IMR-90 (cell line): ENCODE measurements around the gene PIP5K1B. TPM values are rescaled to one million over a fixed set of nuclear protein-coding genes. Genes with fewer than 3 reads are reported as not detected.

Source experiments
- ATAC-seq: fragments of 200-7000 bp; cut with Tn5 transposase; 2 replicates; pipeline ENCODE4 v1.9.1; 2020; ENCODE audit warnings: low read depth, mild to moderate bottlenecking, moderate library complexity
- BruUV-seq: library from RNA; stranded (reverse); fragments of 400-500 nt; replicated peaks from 2 replicates; lab custom pipeline; 2021; lab: Mats Ljungman, UMichigan
- CTCF ChIA-PET: fragments of 300-600 bp; formaldehyde crosslinking; extraction: SDS; loops from one replicate; lab custom pipeline; 2021; ENCODE audit warnings: antibody characterized with exemption; lab: Yijun Ruan, JAX
- POLR2A ChIA-PET: fragments of 300-600 bp; sonication (Branson Sonifier 250); formaldehyde crosslinking; loops from one replicate; lab custom pipeline; 2022; ENCODE audit warnings: antibody characterized with exemption; ENCODE audit not compliant: unreplicated experiment; lab: Charles Lee
- DNase-seq: peaks from one replicate; pipeline ENCODE4 v3.0.0; 2013
- H2AFZ ChIP-seq: replicated peaks from 2 replicates; pipeline ENCODE3; 2013; ENCODE audit warnings: low read length, mild to moderate bottlenecking; ENCODE audit not compliant: poor library complexity
- H2AK5ac ChIP-seq: 2 replicates; pipeline ENCODE4 v1.6.1; 2013; ENCODE audit warnings: low read depth, low read length, inconsistent platforms
- H2AK9ac ChIP-seq: replicated peaks from 2 replicates; pipeline ENCODE3; 2013; ENCODE audit warnings: mild to moderate bottlenecking, low read depth, low read length, moderate library complexity; ENCODE audit not compliant: poor library complexity
- H2BK120ac ChIP-seq: 2 replicates; pipeline ENCODE4 v1.6.1; 2013; ENCODE audit warnings: low read depth, low read length, inconsistent platforms
- H2BK15ac ChIP-seq: 3 replicates; pipeline ENCODE4 v1.6.1; 2013; ENCODE audit warnings: low read depth, low read length, inconsistent platforms
- H2BK20ac ChIP-seq: 2 replicates; pipeline ENCODE4 v1.6.1; 2013; ENCODE audit warnings: low read depth, mild to moderate bottlenecking, inconsistent platforms, low read length, moderate library complexity
- H2BK5ac ChIP-seq: 2 replicates; pipeline ENCODE4 v1.6.1; 2013; ENCODE audit warnings: mild to moderate bottlenecking, low read depth, low read length, inconsistent platforms; ENCODE audit not compliant: poor library complexity, severe bottlenecking
- H3K14ac ChIP-seq: replicated peaks from 2 replicates; pipeline ENCODE4 v1.6.1; 2013; ENCODE audit warnings: low read depth, low read length, inconsistent platforms
- H3K18ac ChIP-seq: 2 replicates; pipeline ENCODE4 v1.6.1; 2013; ENCODE audit warnings: low read depth, low read length, control low read depth
- H3K23ac ChIP-seq: 2 replicates; pipeline ENCODE4 v1.6.1; 2013; ENCODE audit warnings: low read depth, low read length, inconsistent platforms
- H3K27ac ChIP-seq: 2 replicates; pipeline ENCODE4 v1.5.1; 2013; ENCODE audit warnings: mild to moderate bottlenecking, control low read depth, low read length; ENCODE audit not compliant: insufficient read depth
- H3K27me3 ChIP-seq: 2 replicates; pipeline ENCODE4 v1.6.1; 2013; ENCODE audit warnings: low read length; ENCODE audit not compliant: control insufficient read depth, insufficient read depth
- H3K36me3 ChIP-seq: 2 replicates; pipeline ENCODE4 v1.6.1; 2013; ENCODE audit warnings: low read length, mixed read lengths; ENCODE audit not compliant: control insufficient read depth, insufficient read depth
- H3K4ac ChIP-seq: 2 replicates; pipeline ENCODE4 v1.6.1; 2013; ENCODE audit warnings: low read depth, low read length, inconsistent platforms
- H3K4me1 ChIP-seq: 2 replicates; pipeline ENCODE4 v1.6.1; 2013; ENCODE audit warnings: low read length, mixed read lengths; ENCODE audit not compliant: control insufficient read depth, insufficient read depth
- H3K4me2 ChIP-seq: 2 replicates; pipeline ENCODE4 v1.6.1; 2013; ENCODE audit warnings: low read depth, mild to moderate bottlenecking, control low read depth, low read length, moderate library complexity
- H3K4me3 ChIP-seq: 2 replicates; pipeline ENCODE4 v1.5.1; 2013; ENCODE audit warnings: low read depth, mild to moderate bottlenecking, control low read depth, low read length, moderate library complexity; ENCODE audit not compliant: insufficient read depth
- H3K56ac ChIP-seq: 2 replicates; pipeline ENCODE4 v1.6.1; 2013; ENCODE audit warnings: low read length, inconsistent platforms; ENCODE audit not compliant: insufficient read depth; ENCODE audit errors: extremely low read depth
- H3K79me1 ChIP-seq, 2 experiments: 2 replicates each; pipeline ENCODE4 v1.6.1; 2013; ENCODE audit warnings: low read length in 2 of 2, inconsistent platforms in 1 of 2, low read depth in 1 of 2
- H3K9ac ChIP-seq: 2 replicates; pipeline ENCODE4 v1.6.1; 2013; ENCODE audit warnings: low read depth, low read length, control low read depth
- H3K9me1 ChIP-seq: 2 replicates; pipeline ENCODE4 v1.6.1; 2013; ENCODE audit warnings: low read length, inconsistent platforms; ENCODE audit not compliant: insufficient read depth
- H3K9me3 ChIP-seq: 2 replicates; pipeline ENCODE4 v1.6.1; 2013; ENCODE audit warnings: low read length; ENCODE audit not compliant: control insufficient read depth, insufficient read depth
- H4K20me1 ChIP-seq: 2 replicates; pipeline ENCODE4 v1.6.1; 2013; ENCODE audit warnings: low read length, inconsistent platforms; ENCODE audit not compliant: insufficient read depth
- H4K5ac ChIP-seq: 2 replicates; pipeline ENCODE4 v1.6.1; 2013; ENCODE audit warnings: mild to moderate bottlenecking, low read depth, low read length, control low read depth
- H4K8ac ChIP-seq, 2 experiments: 2 replicates each; pipeline ENCODE4 v1.6.1; 2013; ENCODE audit warnings: low read depth in 2 of 2, low read length in 2 of 2, control low read depth in 1 of 2, inconsistent platforms in 1 of 2
- H4K91ac ChIP-seq: 2 replicates; pipeline ENCODE4 v1.6.1; 2013; ENCODE audit warnings: low read depth, low read length, inconsistent platforms; ENCODE audit not compliant: insufficient read depth
- CHD1 ChIP-seq: IDR thresholded peaks from 2 replicates; pipeline ENCODE4 v1.6.1; 2012; ENCODE audit warnings: low read depth, low read length, improper control_type of control experiment
- CTCF ChIP-seq: conservative IDR thresholded peaks from 2 replicates; pipeline ENCODE4 v1.5.1; 2012; ENCODE audit warnings: mild to moderate bottlenecking, low read depth, low read length, improper control_type of control experiment
- FOS ChIP-seq: fragments of 150-350 bp; IDR thresholded peaks from 2 replicates; pipeline ENCODE4 v1.6.1; 2016; ENCODE audit warnings: low read depth, low read length
- MAFK ChIP-seq: IDR thresholded peaks from 2 replicates; pipeline ENCODE4 v1.6.1; 2012; ENCODE audit warnings: low read depth, low read length, improper control_type of control experiment
- MAZ ChIP-seq: IDR thresholded peaks from 2 replicates; pipeline ENCODE4 v1.6.1; 2012; ENCODE audit warnings: low read depth, mild to moderate bottlenecking, low read length, improper control_type of control experiment, moderate library complexity, borderline replicate concordance
- MXI1 ChIP-seq: IDR thresholded peaks from 2 replicates; pipeline ENCODE4 v1.6.1; 2012; ENCODE audit warnings: low read depth, mild to moderate bottlenecking, low read length, moderate library complexity, borderline replicate concordance
- NFE2L2 ChIP-seq: fragments of 150-350 bp; IDR thresholded peaks from 2 replicates; pipeline ENCODE4 v1.6.1; 2016; ENCODE audit warnings: low read depth, mild to moderate bottlenecking, low read length
- RCOR1 ChIP-seq: IDR thresholded peaks from 2 replicates; pipeline ENCODE4 v1.6.1; 2012; ENCODE audit warnings: mild to moderate bottlenecking, low read length, improper control_type of control experiment; ENCODE audit not compliant: insufficient replicate concordance
- SMC3 ChIP-seq: fragments of 150-350 bp; IDR thresholded peaks from 2 replicates; pipeline ENCODE4 v1.6.1; 2016; ENCODE audit warnings: low read depth, mild to moderate bottlenecking, antibody characterized with exemption, low read length, moderate library complexity
- USF2 ChIP-seq: fragments of 150-350 bp; IDR thresholded peaks from 2 replicates; pipeline ENCODE4 v1.6.1; 2017; ENCODE audit warnings: mild to moderate bottlenecking, antibody characterized with exemption, low read length, low read depth
- WGBS, 2 experiments: methylation state at CpG; one replicate each; pipeline versions ENCODE4 v1.1.5 to v1.1.7; 2013; ENCODE audit warnings: missing lambda C conversion rate in 2 of 2; ENCODE audit not compliant: insufficient read length in 1 of 2; ENCODE audit errors: extremely low coverage in 2 of 2; 5-methylcytosine and 5-hydroxymethylcytosine counted together
- dilution Hi-C: fragments of 300-500 bp; cut with HindIII; formaldehyde crosslinking; loops from one replicate; pipeline ENCODE4 v1.14.3; 2018; ENCODE audit warnings: low sequenced_read_pairs; ENCODE audit not compliant: unreplicated experiment
- in situ Hi-C: fragments of 300-500 bp; cut with MboI; formaldehyde crosslinking; loops from 3 replicates; pipeline ENCODE4 v1.14.3; 2019; ENCODE audit warnings: low sequenced_read_pairs, inconsistent platforms, mixed read lengths
- intact Hi-C: fragments of 100-400 bp; cut with micrococcal nuclease; formaldehyde crosslinking; loops from 2 replicates; pipeline ENCODE4 v1.10.0; 2022
- polyA plus RNA-seq, 3 experiments: library from polyadenylated mRNA; depleted of rRNA; stranded (reverse); fragments of >200 nt; gene quantifications; 2 replicates each; pipeline ENCODE4 v1.2.3, GENCODE V29; 2012; ENCODE audit warnings: low replicate concordance in 1 of 3
- total RNA-seq: library from RNA; depleted of rRNA; stranded (reverse); fragments of >200 nt; gene quantifications from 2 replicates; pipeline ENCODE4 v1.2.3, GENCODE V29; 2012

PIP5K1B gene
- total and polyA plus RNA-seq, 2 of the 4 experiments (the other 2 are of a cell fraction), result not detected

GRCh38 chr9:68894502-68894901 lies 189.5 kb downstream of the PIP5K1B start:
- H3K4me3 ChIP-seq, result no peak overlapping the region
- no peak overlapping the region for H3K56ac ChIP-seq
- no peaks in the 10 kb centered on the region for H4K20me1 ChIP-seq
- in situ Hi-C loops, result no loop called here
- no peak overlapping the region for H4K91ac ChIP-seq
- no peak overlapping the region for H3K18ac ChIP-seq
- no peak overlapping the region for H4K5ac ChIP-seq
- no peak overlapping the region for H2BK120ac ChIP-seq
- WGBS, 2 experiments, result no CpG with 5 or more reads among the region's 7 CpGs
- no peak overlapping the region for H3K14ac ChIP-seq
- H3K9ac ChIP-seq, result no peak overlapping the region
- no peak overlapping the region for H2BK15ac ChIP-seq
- no peaks in the 10 kb centered on the region for H3K4me1 ChIP-seq
- no peak overlapping the region for H2BK20ac ChIP-seq
- H4K8ac ChIP-seq, result no peak overlapping the region
- H2AFZ ChIP-seq, result no peak overlapping the region
- no peak overlapping the region for H3K4me2 ChIP-seq
- ChIA-PET CTCF (no interaction called here), POLR2A (no interaction called here)
- no peak overlapping the region for H3K23ac ChIP-seq
- H3K4ac ChIP-seq, result no peak overlapping the region
- H3K27ac ChIP-seq, result no peak overlapping the region
- H3K9me1 ChIP-seq, result no peaks in the 10 kb centered on the region
- ATAC-seq, result no peak
- no peak overlapping the region for H2BK5ac ChIP-seq
- H3K9me3 ChIP-seq, result no peaks in the 10 kb centered on the region
- H2AK9ac ChIP-seq, result no peak overlapping the region
- no TSS peak for BruUV-seq
- H3K27me3 ChIP-seq, result no peaks in the 10 kb centered on the region; the same call in none of the 2 replicates
- H3K79me1 ChIP-seq, result no peaks in the 10 kb centered on the region
- no peaks in the 10 kb centered on the region for H3K36me3 ChIP-seq
- no peak overlapping the region for H2AK5ac ChIP-seq
- intact Hi-C loops, result no loop called here
- dilution Hi-C loops, result no loop called here
- DNase-seq, result no peak
- TF ChIP-seq NFE2L2 (no peak), FOS (no peak), USF2 (no peak), SMC3 (no peak), MAFK (no peak), MXI1 (no peak), MAZ (no peak), RCOR1 (no peak), CTCF (no peak), CHD1 (no peak)
